Mesodermal cell (in vitro differentiated cells): ENCODE measurements around the gene TRMT11.
"Not testable (repeated sequence)": the region's sequence is repeated elsewhere in the genome, so short reads cannot be mapped to it uniquely, and the experiment has no call there.

Source experiments
- H3K27ac ChIP-seq: 2 replicates; pipeline ENCODE4 v1.7.0; 2013; ENCODE audit warnings: mild to moderate bottlenecking, low read depth, low read length, moderate library complexity; ENCODE audit not compliant: severe bottlenecking
- H3K36me3 ChIP-seq: 2 replicates; pipeline ENCODE4 v1.7.1; 2013; ENCODE audit warnings: mild to moderate bottlenecking, low read length, moderate library complexity; ENCODE audit not compliant: control insufficient read depth, insufficient read depth
- H3K4me1 ChIP-seq: one replicate; pipeline ENCODE4 v1.7.1; 2013; ENCODE audit warnings: mild to moderate bottlenecking, low read length; ENCODE audit not compliant: insufficient read depth, control insufficient read depth, poor library complexity, severe bottlenecking
- H3K4me3 ChIP-seq: 2 replicates; pipeline ENCODE4 v1.7.0; 2013; ENCODE audit warnings: low read length, control low read depth, mild to moderate bottlenecking; ENCODE audit not compliant: insufficient read depth, poor library complexity, severe bottlenecking; ENCODE audit errors: extremely low read depth
- H3K9me3 ChIP-seq: 2 replicates; pipeline ENCODE4 v1.7.1; 2013; ENCODE audit warnings: mild to moderate bottlenecking, low read length, moderate library complexity; ENCODE audit not compliant: control insufficient read depth
- WGBS, 2 experiments: methylation state at CpG; one replicate each; pipeline ENCODE4 v1.1.5; 2013; ENCODE audit warnings: missing lambda C conversion rate in 2 of 2; ENCODE audit not compliant: insufficient coverage in 2 of 2; 5-methylcytosine and 5-hydroxymethylcytosine counted together

TRMT11 gene

GRCh38 chr6:126023474-126023873 is 37.1 kb downstream of the TRMT11 start:
- WGBS, 2 experiments: 100% methylated on average over 1 of the region's 3 CpGs; no CpG with 5 or more reads in 1 of the 2 experiments
- H3K36me3 ChIP-seq: peaks cover 36% of the 10 kb centered on the region

GRCh38 chr6:126026001-126026400 is 39.7 kb downstream of the TRMT11 start:
- Histone ChIP-seq H3K9me3 (no peaks in the 10 kb centered on the region), H3K27ac (no peak overlapping the region), H3K4me1 (no peaks in the 10 kb centered on the region), H3K36me3 (peaks cover 22% of the 10 kb centered on the region), H3K4me3 (no peak overlapping the region)
- no CpG with 5 or more reads among the region's 2 CpGs for WGBS, 2 experiments

More at GRCh38 chr6:126023474-126023873, 37.1 kb downstream of the TRMT11 start:
- not testable (repeated sequence) for H3K4me1 ChIP-seq, H3K27ac ChIP-seq, H3K4me3 ChIP-seq, H3K9me3 ChIP-seq

- Histone ChIP-seq H3K4me1 (no peaks in the 10 kb centered on the region), H3K27ac (no peak overlapping the region), H3K4me3 (no peak overlapping the region), H3K9me3 (no peaks in the 10 kb centered on the region), H3K36me3 (peaks cover 17% of the 10 kb centered on the region)
These were observed 41.3 kb downstream of the TRMT11 start for GRCh38 chr6:126027601-126028000.

GRCh38 chr6:126030045-126030444 is 43.7 kb downstream of the TRMT11 start:
- peaks cover 11% of the 10 kb centered on the region for H3K36me3 ChIP-seq
- H3K9me3 ChIP-seq: no peaks in the 10 kb centered on the region
- H3K4me3 ChIP-seq: no peak overlapping the region
- H3K27ac ChIP-seq: no peak overlapping the region
- H3K4me1 ChIP-seq: peaks cover 12% of the 10 kb centered on the region
- 83% methylated on average over 2 of the region's 2 CpGs; no CpG with 5 or more reads in 1 of the 2 experiments for WGBS, 2 experiments

DNA sequence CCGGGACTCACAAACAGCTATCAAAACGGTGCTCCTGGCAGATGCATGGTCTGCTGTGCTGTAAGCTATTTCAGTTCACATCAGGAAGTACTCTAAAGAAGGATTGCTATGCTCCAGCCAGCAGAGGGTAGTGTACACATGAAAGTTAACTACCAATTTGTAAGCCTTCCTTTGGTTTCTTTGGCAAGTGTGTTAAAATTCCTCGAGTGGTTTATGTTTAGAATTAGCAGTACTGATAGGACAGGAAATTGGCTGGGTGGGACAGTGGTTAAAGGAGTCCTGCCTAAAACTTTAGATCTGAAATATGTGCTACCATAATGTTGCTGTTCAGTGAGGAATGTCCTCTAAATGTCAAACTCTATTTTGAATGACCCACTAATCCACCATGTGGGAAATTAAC is 47.4 kb downstream of the TRMT11 start:
- peaks cover 20% of the 10 kb centered on the region for H3K36me3 ChIP-seq
- 42 to 47% methylated on average over 2 to 3 of the region's 3 CpGs for WGBS, 2 experiments
- H3K27ac ChIP-seq: no peak overlapping the region
- H3K4me1 ChIP-seq: peaks cover 22% of the 10 kb centered on the region
- no peaks in the 10 kb centered on the region for H3K9me3 ChIP-seq
- H3K4me3 ChIP-seq: no peak overlapping the region

DNA sequence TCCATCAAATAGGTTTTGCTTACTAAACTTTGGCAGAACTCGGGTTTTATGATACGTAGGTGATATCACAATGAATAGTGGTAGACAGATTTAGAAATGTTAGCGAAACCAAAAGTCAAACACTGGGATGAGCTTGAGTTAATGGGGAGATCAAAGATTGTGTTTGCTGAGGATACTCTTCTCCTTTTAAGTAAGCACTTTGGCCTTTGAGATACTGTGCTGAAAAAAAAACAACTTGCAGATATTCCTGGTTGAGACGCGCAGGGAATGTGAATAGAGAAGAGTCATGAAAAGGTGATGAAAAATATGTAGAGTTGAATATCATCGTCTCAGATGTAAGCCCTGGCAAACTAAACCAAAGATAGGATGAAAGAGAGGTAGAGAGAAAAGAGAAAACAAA is 48.3 kb downstream of the TRMT11 start:
- WGBS, 2 experiments: 98 to 99% methylated on average over 6 of the region's 6 CpGs
- Histone ChIP-seq H3K9me3 (no peaks in the 10 kb centered on the region), H3K27ac (no peak overlapping the region), H3K36me3 (peaks cover 20% of the 10 kb centered on the region), H3K4me1 (peaks cover 27% of the 10 kb centered on the region), H3K4me3 (no peak overlapping the region)

DNA sequence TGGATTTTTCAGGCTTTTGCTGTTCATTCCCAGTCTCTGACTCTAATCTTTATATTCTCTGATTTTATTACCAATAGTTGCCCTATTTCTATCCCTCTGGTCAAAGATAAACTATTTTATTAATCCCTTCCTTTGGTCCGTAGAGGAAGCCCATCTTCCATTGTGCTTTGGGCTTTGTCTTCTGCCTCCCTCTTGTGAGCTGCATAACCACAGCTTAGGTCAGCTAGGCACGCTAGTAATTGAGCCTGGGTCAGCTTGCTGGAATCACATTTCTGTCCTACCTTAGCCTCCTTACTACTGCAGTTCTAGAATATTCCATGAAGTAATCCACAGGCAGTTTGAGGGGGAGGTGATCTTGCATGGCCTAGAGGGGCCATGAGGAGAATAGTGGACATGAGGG is 49.4 kb downstream of the TRMT11 start:
- peaks cover 21% of the 10 kb centered on the region for H3K36me3 ChIP-seq
- 50 to 100% methylated on average over 1 of the region's 2 CpGs for WGBS, 2 experiments
- H3K27ac ChIP-seq: no peak overlapping the region
- H3K9me3 ChIP-seq: no peaks in the 10 kb centered on the region
- no peak overlapping the region for H3K4me3 ChIP-seq
- H3K4me1 ChIP-seq: peaks cover 38% of the 10 kb centered on the region

GRCh38 chr6:126038234-126038633 is 51.9 kb downstream of the TRMT11 start:
- no peak overlapping the region for H3K4me3 ChIP-seq
- H3K9me3 ChIP-seq: no peaks in the 10 kb centered on the region
- H3K4me1 ChIP-seq: peaks cover 47% of the 10 kb centered on the region
- no peak overlapping the region for H3K27ac ChIP-seq
- peaks cover 37% of the 10 kb centered on the region for H3K36me3 ChIP-seq

- H3K4me3 ChIP-seq: no peak overlapping the region
- H3K4me1 ChIP-seq: peaks cover 42% of the 10 kb centered on the region
- peak overlapping the region; percentile 51 for H3K27ac ChIP-seq
- H3K9me3 ChIP-seq: no peaks in the 10 kb centered on the region
- peaks cover 38% of the 10 kb centered on the region for H3K36me3 ChIP-seq
- 78 to 79% methylated on average over 2 of the region's 2 CpGs for WGBS, 2 experiments
These were observed 52.9 kb downstream of the TRMT11 start for GRCh38 chr6:126039284-126039683.

DNA sequence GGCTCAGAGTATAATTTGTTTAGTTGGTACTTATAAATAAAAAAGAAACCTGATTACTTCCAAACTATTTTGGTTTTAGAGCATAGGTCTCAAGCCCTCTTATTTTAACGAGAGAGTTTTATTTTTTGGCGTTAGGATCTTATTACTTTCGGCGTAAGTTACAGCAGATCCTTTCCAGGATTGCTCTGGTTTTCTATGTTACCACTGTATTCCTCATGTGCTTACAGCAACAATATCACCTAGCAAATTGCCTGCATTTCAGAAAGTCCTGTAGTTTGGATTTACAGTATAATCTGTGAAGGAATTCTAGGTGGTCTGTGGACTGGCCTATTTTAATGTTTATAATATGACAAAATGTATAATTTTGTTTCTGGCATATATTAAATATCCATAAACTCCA is 54.1 kb downstream of the TRMT11 start:
- H3K4me1 ChIP-seq: peaks cover 36% of the 10 kb centered on the region
- peaks cover 46% of the 10 kb centered on the region for H3K36me3 ChIP-seq
- WGBS, 2 experiments: 82 to 100% methylated on average over 4 of the region's 4 CpGs
- no peak overlapping the region for H3K27ac ChIP-seq
- no peaks in the 10 kb centered on the region for H3K9me3 ChIP-seq
- H3K4me3 ChIP-seq: no peak overlapping the region

GRCh38 chr6:126040826-126041225 is 54.5 kb downstream of the TRMT11 start:
- no CpG with 5 or more reads among the region's 1 CpG for WGBS, 2 experiments
- Histone ChIP-seq H3K9me3 (no peaks in the 10 kb centered on the region), H3K36me3 (peaks cover 48% of the 10 kb centered on the region), H3K4me1 (peaks cover 36% of the 10 kb centered on the region), H3K27ac (peak overlapping the region; percentile 26), H3K4me3 (no peak overlapping the region)

DNA sequence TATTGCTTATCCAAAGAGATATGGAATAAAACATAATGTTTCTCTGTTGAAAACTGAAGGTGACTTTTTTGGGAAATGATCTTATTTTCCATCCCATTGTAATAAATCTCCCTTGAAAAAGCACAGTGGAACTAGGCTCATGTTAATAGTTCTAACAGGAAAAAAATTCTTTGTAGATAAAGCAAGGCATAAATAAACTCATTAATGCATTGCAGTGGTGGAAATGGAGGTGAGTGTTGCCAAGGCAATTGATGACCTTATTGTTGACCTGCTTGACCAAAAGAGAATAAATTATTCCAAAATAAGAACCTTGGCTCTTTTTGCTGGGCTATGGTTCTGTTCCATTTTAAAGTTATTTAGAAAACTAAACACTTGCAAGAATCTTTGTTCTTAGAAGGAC is 55.2 kb downstream of the TRMT11 start:
- Histone ChIP-seq H3K4me1 (peaks cover 36% of the 10 kb centered on the region), H3K36me3 (peaks cover 49% of the 10 kb centered on the region), H3K4me3 (no peak overlapping the region), H3K9me3 (no peaks in the 10 kb centered on the region), H3K27ac (no peak overlapping the region)
